Measurements from ENCODE around the gene NQO2.
"Not testable (repeated sequence)": the region's sequence is repeated elsewhere in the genome, so short reads cannot be mapped to it uniquely, and the experiment has no call there.

The NQO2 gene

GRCh38 chr6:2970034-2970685 is 29.5 kb upstream of the NQO2 start:
- DNase-seq (ENCODE audit: low spot score), result no peak

GRCh38 chr6:2970753-2971419 is 28.8 kb upstream of the NQO2 start:
- DNase-seq (ENCODE audit: low spot score), result peak; percentile 51

- DNase-seq (ENCODE audit: low spot score), result peak; percentile 28
These were observed 28.1 kb upstream of the NQO2 start, which contains the start of gene SERPINB6 for GRCh38 chr6:2971420-2972218. Gene SERPINB6 (minus strand): TSS chr6:2971567. CDS start chr6:2959332, 12,235 bp downstream.

GRCh38 chr6:2972219-2972487 is 27.5 kb upstream of the NQO2 start:
- not testable (repeated sequence) for DNase-seq (ENCODE audit: low spot score)

GRCh38 chr6:2972685-2973084 is 27.0 kb upstream of the NQO2 start:
- not testable (repeated sequence) for DNase-seq (ENCODE audit: low spot score)

GRCh38 chr6:2973180-2973579 is 26.5 kb upstream of the NQO2 start:
- not testable (repeated sequence) for DNase-seq (ENCODE audit: low spot score)

- DNase-seq (ENCODE audit: low spot score), result no peak
These were observed 26.0 kb upstream of the NQO2 start for GRCh38 chr6:2973676-2974075.

- DNase-seq (ENCODE audit: low spot score), result no peak
These were observed 23.6 kb upstream of the NQO2 start for GRCh38 chr6:2976060-2976459.

- DNase-seq (ENCODE audit: low spot score), result no peak
These were observed 23.1 kb upstream of the NQO2 start for GRCh38 chr6:2976571-2977085.

GRCh38 chr6:2977290-2977689 is 22.4 kb upstream of the NQO2 start:
- no peak for DNase-seq (ENCODE audit: low spot score)

- no peak for DNase-seq (ENCODE audit: low spot score)
These were observed 21.7 kb upstream of the NQO2 start for GRCh38 chr6:2977799-2978590.

GRCh38 chr6:2978923-2979322 is 20.8 kb upstream of the NQO2 start:
- DNase-seq (ENCODE audit: low spot score), result no peak

- DNase-seq (ENCODE audit: low spot score), result no peak
These were observed 19.8 kb upstream of the NQO2 start for GRCh38 chr6:2979819-2980464.

GRCh38 chr6:2980465-2980855 is 19.2 kb upstream of the NQO2 start:
- no peak for DNase-seq (ENCODE audit: low spot score)

- no peak for DNase-seq (ENCODE audit: low spot score)
These were observed 17.1 kb upstream of the NQO2 start for GRCh38 chr6:2982426-2983117.

- DNase-seq (ENCODE audit: low spot score), result no peak
These were observed 14.8 kb upstream of the NQO2 start for GRCh38 chr6:2984738-2985406.

- DNase-seq (ENCODE audit: low spot score), result no peak
These were observed 12.9 kb upstream of the NQO2 start for GRCh38 chr6:2986722-2987221.

GRCh38 chr6:2988094-2988425 is 11.6 kb upstream of the NQO2 start:
- no peak for DNase-seq (ENCODE audit: low spot score)

GRCh38 chr6:2988426-2989331 is 11.0 kb upstream of the NQO2 start:
- peak; percentile 68 for DNase-seq (ENCODE audit: low spot score)

All from HuH-7 (cell line).